ENCODE data around the gene FAM240A. TPM values are rescaled to one million over a fixed set of nuclear protein-coding genes. Genes with fewer than 3 reads are reported as not detected.
A peak's percentile ranks its signal among the peaks of the same experiment; 100 is the strongest.

Gene FAM240A
- total and polyA plus RNA-seq, 9 donors: 0.17 TPM; not detected in 8

- H3K36me3 ChIP-seq: no peaks in the 10 kb centered on the region
- WGBS, 3 donors: 70 to 83% (median 72%) methylated on average over 2 of the region's 2 CpGs
- H3K9me3 ChIP-seq: no peaks in the 10 kb centered on the region
- no peaks in the 10 kb centered on the region for H3K27me3 ChIP-seq
- intact Hi-C loops (cut with DNase I): no loop called here
- H3K4me3 ChIP-seq: no peak overlapping the region
- TF ChIP-seq POLR2A (IDR thresholded peaks at IDR 0.05): no peak
- no peak for TF ChIP-seq EP300 (IDR thresholded peaks at IDR 0.05)
- TF ChIP-seq CTCF (IDR thresholded peaks at IDR 0.05): no peak
- H3K27ac ChIP-seq: no peak overlapping the region
- peak in 1 of 5 donors; percentile 3 for DNase-seq
- no peaks in the 10 kb centered on the region for H3K4me1 ChIP-seq (ENCODE audit: insufficient read depth)
Measured at GRCh38 chr3:46668591-46668990, 56.3 kb downstream of the FAM240A start.

GRCh38 chr3:46669191-46669999 lies 57.1 kb downstream of the FAM240A start:
- Histone ChIP-seq H3K27ac (no peak overlapping the region), H3K36me3 (no peaks in the 10 kb centered on the region), H3K4me1 (ENCODE audit: insufficient read depth) (no peaks in the 10 kb centered on the region), H3K9me3 (no peaks in the 10 kb centered on the region), H3K27me3 (no peaks in the 10 kb centered on the region), H3K4me3 (no peak overlapping the region)
- intact Hi-C loops (cut with DNase I): no loop called here
- 69 to 71% (median 69%) methylated on average over 9 of the region's 9 CpGs for WGBS, 3 donors
- peak in 4 of 5 donors; percentile 3 to 19 (median 8) for DNase-seq
- TF ChIP-seq POLR2A (IDR thresholded peaks at IDR 0.05): no peak
- no peak for TF ChIP-seq EP300 (IDR thresholded peaks at IDR 0.05)
- TF ChIP-seq CTCF (IDR thresholded peaks at IDR 0.05): no peak

GRCh38 chr3:46670000-46670890 lies 57.9 kb downstream of the FAM240A start:
- TF ChIP-seq CTCF (IDR thresholded peaks at IDR 0.05) (no peak), POLR2A (IDR thresholded peaks at IDR 0.05) (no peak), EP300 (IDR thresholded peaks at IDR 0.05) (no peak)
- DNase-seq: peak in 3 of 5 donors; percentile 6 to 17 (median 6)
- WGBS, 3 donors: 83 to 89% (median 85%) methylated on average over 17 of the region's 17 CpGs

GRCh38 chr3:46670891-46671427 lies 58.6 kb downstream of the FAM240A start:
- Histone ChIP-seq H3K4me3 (no peak overlapping the region), H3K27me3 (no peaks in the 10 kb centered on the region), H3K4me1 (ENCODE audit: insufficient read depth) (no peaks in the 10 kb centered on the region), H3K27ac (no peak overlapping the region), H3K36me3 (no peaks in the 10 kb centered on the region), H3K9me3 (no peaks in the 10 kb centered on the region)
- DNase-seq: peak in 3 of 5 donors; percentile 4 to 17 (median 6)
- 96 to 100% (median 97%) methylated on average over 4 of the region's 4 CpGs for WGBS, 3 donors
- intact Hi-C loops (cut with DNase I): no loop called here
- TF ChIP-seq CTCF (IDR thresholded peaks at IDR 0.05): no peak
- TF ChIP-seq POLR2A (IDR thresholded peaks at IDR 0.05): no peak
- no peak for TF ChIP-seq EP300 (IDR thresholded peaks at IDR 0.05)

More at GRCh38 chr3:46670000-46670890, 57.9 kb downstream of the FAM240A start:
- Histone ChIP-seq H3K27me3 (no peaks in the 10 kb centered on the region), H3K4me3 (no peak overlapping the region), H3K36me3 (no peaks in the 10 kb centered on the region), H3K4me1 (ENCODE audit: insufficient read depth) (no peaks in the 10 kb centered on the region), H3K27ac (no peak overlapping the region), H3K9me3 (no peaks in the 10 kb centered on the region)
- intact Hi-C loops (cut with DNase I): no loop called here

Data from ovary (tissue), 9 donors.